GM19193 (cell line): Measurements from ENCODE around the gene STK25.

Source experiments
- POLR2A ChIP-seq: IDR thresholded peaks from 4 replicates; pipeline ENCODE4 v1.6.1; 2011; ENCODE audit not compliant: insufficient read depth, insufficient read length; ENCODE audit errors: extremely low read depth

Gene STK25

GRCh38 chr2:241542278-241542605, 33.9 kb upstream of the STK25 start:
- TF ChIP-seq POLR2A, result no peak

GRCh38 chr2:241541564-241542277, 33.3 kb upstream of the STK25 start:
- TF ChIP-seq POLR2A, result no peak

GRCh38 chr2:241540771-241541561, 32.6 kb upstream of the STK25 start:
- no peak for TF ChIP-seq POLR2A

DNA sequence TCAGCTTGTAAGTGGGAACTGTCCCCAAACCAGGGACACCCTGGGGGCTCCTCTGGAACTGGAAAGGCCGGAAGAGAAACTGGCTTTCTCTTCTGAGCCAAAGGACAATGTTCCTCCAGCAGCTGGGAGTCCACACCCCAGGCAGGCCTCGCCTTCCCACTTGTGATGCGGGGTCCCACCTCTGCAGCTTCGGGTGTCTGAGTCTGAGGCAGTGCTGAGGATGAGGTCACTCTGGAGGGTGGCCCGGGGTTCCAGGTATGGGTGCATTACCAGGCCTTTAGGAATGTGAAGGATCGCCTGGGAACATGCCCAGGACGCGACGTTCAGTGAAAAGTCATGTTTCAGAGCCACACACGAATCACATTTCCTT, 32.0 kb upstream of the STK25 start:
- TF ChIP-seq POLR2A, result no peak

DNA sequence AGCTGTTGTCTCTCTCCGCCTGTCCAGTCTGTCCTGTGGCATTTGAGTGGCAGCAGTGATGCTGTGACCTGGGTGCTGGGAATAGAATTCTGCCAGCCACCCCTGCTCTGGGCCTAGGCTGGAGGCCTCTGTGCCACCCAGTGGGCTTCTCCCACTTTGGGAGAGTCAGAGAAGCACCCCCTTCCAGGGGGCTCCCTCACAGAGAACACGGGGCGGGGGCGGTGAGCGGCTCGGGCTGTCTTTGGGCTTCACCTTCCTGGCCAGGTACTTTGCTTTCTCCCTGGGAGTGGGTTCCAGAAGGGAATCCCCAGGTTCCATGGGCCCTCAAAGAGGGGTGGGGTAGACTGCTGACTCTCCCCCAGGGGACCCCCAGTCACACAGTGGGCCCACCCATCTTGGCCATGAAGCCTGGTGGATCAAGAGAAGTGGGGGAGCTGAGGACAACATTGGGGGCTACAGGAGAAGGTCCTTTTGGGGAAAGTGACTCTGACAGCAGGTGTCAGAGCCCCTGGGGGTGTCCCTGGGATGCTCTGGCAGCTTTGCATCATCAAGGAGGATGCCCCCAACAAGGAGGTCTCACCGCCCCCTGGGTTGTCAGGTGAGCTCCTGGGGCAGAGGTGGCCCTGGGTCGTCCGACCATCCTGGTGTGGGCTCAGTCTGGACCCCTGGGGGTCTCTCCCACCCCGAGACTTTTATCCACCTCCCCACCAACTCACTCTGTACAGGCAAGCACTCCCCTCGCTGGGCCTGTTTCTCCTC, 31.4 kb upstream of the STK25 start:
- TF ChIP-seq POLR2A, result no peak

GRCh38 chr2:241538838-241539615, 30.6 kb upstream of the STK25 start:
- no peak for TF ChIP-seq POLR2A

DNA sequence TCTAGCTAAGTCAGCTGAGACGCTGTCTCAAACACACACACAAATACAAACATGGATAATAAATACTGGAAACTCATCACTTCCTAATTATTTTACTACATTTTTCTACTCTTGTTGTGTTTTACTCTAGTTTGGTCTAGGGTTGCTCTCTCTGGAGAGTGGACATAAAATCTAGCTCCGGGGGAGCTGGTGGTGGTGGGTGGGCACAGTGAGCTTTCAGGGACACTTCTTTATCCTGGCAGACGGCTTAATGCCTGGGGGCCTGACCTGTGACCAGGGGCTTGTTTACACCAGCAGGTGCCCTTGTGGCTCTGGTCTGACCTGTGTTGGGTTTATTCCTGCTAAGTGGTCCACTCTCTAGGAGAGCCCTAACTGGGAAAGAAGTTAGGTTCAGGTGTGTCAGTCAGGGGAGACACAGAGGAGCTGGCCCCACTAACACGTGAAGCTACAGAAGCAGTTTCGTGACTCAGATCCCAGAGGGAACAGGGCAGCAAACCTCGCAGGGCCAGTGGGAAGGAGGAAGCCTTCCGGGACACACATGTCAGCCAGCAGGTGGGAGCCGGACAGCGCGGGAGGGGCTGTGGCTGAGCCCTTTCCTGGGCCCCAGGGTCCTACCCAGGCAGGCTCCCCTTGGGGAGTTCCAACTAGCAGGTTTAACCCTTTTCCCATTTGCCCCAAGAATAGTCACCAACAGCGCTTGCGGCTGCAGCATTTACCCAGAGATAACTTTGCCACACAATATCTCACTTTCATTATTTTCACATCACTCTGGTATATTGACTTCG, 27.7 kb upstream of the STK25 start:
- no peak for TF ChIP-seq POLR2A

- TF ChIP-seq POLR2A, result no peak
Observed at GRCh38 chr2:241534701-241535375, 26.5 kb upstream of the STK25 start.

DNA sequence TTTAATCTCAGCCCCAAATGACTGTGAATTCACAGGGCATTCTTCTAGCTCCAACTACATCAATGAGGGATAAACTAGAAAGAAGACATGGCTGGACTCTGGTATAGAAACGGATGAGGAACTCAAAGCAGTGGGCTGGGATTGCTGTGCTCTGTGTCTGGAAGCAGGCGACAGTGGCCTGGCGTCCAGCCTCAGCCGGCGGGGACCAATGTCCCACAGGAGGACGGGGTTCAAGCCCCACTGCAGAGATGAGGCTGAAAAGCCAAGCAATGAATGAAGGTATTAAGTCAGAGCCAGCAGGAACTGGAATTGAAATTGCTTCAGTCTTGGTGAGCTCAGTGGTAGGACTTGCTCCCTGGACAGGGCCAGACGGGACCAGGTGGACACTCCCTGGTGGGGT, 25.9 kb upstream of the STK25 start:
- no peak for TF ChIP-seq POLR2A

DNA sequence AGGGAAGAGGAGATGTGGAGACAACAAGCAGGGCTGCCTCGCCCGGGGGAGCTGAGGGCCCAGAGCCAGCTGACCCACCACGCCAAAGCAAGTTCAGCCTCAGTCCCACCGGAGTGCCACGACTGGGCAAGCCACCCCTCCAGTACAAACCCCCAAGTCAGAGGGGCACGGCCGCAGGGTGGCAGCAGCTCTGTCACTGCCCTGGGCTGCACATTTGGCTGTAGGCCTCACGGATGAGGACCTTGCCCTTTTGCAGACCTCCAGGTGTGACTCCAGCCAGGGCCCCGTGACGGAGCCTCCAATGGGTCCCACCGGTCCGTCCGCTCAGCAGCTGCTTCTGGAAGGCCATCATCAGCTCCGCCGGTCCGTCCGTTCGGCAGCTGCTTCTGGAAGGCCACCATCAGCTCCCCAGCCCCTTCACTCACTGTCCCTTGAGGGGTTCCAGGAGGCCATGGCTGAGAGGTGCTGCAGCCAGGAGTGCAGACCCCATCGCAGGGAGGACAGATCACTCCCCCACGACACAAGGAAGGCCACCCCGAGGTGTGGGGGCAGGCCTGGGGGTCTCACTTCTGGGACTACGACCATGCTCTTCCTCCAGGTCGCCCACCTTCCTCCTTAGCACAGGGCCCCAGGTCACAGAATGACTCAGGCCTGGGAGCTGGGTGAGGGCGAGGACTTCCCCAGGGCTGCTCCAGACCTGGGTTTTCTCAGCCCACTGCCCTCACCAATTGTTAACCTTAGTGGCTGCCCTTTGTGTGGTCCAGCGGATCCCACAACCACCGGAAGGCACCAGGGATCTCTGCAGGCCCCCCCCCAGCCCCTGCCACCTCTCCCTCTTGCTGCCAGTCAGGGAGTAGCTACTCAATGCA, 24.6 kb upstream of the STK25 start:
- TF ChIP-seq POLR2A, result no peak

DNA sequence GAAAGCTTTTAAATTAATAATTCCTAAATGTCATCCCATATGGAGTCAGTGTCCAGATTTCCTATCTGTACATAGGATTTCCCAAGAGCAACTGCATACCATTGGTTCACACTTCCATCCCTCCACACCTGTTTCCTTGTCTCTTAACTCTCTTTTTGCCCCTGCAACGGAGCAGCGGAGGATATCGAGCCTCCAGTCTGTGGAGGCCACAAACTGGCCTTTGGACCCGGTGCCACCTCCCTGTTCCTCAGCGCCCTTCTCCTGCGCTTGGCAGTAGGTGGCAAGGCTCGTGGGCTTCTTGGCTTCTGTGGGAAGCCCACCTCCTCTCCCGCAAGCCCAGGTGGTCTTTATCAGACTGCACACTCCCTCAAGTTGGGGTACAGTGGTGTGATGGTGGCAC, 23.8 kb upstream of the STK25 start:
- no peak for TF ChIP-seq POLR2A

GRCh38 chr2:241531161-241531722, 22.9 kb upstream of the STK25 start:
- no peak for TF ChIP-seq POLR2A
